Fibroblast of skin of left quadriceps (primary cell): ENCODE results near the gene MLH1.

ENCODE experiments used
- DNase-seq, 2 experiments: peaks; one replicate each; pipeline ENCODE4 v3.0.0-alpha.2; 2013; ENCODE audit warnings: low read depth in 2 of 2

The MLH1 gene

DNA sequence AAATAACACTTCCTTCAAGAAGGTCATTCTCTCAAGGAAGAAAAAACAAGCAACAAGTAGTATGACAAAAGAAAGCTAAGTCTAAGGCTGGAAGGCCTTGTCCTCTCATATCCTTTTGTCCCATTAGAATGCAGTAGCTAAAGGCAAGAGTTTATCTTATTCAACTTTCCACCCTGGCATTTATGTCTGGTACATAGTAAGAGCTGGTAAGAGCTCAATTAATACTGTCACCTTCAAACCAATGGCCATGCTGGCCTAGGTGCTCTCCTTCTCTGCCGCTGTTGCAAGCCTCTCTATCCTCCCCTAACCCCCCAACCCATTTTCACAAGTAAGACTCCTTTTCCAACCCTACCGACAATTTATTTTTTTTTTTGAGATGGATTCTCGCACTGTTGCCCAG is 99.2 kb downstream of the MLH1 start:
- no peak for DNase-seq

GRCh38 chr3:37093481-37093880 is 100.2 kb downstream of the MLH1 start:
- no peak for DNase-seq

- no peak for DNase-seq
Observed at GRCh38 chr3:37094636-37095035, 101.3 kb downstream of the MLH1 start.

DNA sequence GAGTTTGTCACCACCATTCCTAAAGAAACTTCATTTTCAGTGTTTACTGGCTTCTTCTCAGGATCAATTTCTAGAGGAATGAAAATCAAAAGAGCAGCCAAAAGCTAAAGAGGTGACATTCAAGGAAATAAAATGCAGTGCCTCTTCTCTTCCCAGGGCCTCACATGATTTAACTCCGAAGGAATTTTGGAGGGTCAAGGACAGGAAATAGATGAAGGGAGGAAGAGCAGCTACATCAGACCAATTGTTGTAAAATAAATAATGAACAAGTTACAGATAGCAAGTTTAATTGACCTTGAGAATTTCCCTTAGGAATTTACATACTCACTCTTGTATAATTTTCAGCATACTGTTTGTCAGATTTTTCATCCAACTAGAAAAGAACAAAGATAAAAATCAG is 103.0 kb downstream of the MLH1 start:
- DNase-seq = peak; percentile 37 to 39

DNA sequence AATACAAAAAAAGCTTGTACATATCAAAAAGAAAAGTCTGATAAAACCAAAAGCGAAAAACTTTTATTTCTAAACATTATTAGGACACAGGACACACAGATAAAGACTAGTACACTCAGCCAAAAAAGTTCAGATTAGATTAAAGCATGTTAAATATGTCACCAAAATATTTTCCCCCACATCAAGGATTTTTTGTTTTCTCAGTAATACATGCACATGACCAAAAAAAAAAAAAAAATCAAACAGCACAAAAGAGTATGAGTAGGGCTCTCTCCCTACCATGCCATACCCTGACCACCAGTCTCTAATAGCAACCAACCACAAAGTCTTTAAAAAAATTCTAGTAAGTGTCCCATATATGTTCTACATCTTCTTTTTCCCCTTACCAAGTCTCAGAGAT is 103.7 kb downstream of the MLH1 start:
- DNase-seq = no peak

DNA sequence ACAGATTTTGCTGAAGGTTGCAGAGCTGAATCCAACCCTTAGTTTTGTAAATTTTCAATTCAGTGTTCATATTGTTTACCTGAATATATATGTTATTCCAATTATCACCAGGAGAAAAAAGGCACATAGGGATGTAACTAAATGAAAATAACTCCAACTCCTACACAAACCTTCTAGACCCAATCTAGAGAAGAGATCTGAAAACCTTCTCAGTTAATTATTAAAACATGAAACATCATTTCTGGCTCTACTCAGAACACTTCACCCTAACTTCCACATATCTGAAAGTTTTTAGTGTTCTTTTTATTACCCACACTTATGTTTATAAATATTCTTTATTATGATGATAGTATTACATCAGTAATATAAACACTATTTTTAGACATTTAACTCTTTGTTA is 104.5 kb downstream of the MLH1 start:
- DNase-seq = no peak

- no peak for DNase-seq
Observed at GRCh38 chr3:37098884-37099283, 105.6 kb downstream of the MLH1 start.

DNA sequence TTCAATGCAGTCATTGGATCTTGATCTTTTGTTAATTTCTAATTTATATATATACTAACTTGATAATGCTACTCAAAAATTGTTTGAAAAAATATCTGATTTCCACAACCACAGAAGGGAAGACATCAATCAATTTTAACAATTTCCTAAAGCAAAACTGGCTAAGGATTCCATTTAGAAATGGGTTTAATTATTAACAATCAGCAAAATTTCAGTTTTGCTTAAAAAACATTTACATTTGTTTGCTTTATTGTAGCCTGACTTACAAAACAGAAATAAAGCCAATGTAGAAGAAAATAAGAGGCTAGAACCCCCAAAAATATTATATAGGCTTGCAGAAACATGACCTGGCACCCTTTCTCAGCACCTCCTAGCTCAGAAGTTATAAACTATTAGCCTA is 106.2 kb downstream of the MLH1 start:
- no peak for DNase-seq

- DNase-seq = no peak
Observed at GRCh38 chr3:37100411-37100810, 107.1 kb downstream of the MLH1 start.
